ENCODE results near the gene GPR17.

DNA sequence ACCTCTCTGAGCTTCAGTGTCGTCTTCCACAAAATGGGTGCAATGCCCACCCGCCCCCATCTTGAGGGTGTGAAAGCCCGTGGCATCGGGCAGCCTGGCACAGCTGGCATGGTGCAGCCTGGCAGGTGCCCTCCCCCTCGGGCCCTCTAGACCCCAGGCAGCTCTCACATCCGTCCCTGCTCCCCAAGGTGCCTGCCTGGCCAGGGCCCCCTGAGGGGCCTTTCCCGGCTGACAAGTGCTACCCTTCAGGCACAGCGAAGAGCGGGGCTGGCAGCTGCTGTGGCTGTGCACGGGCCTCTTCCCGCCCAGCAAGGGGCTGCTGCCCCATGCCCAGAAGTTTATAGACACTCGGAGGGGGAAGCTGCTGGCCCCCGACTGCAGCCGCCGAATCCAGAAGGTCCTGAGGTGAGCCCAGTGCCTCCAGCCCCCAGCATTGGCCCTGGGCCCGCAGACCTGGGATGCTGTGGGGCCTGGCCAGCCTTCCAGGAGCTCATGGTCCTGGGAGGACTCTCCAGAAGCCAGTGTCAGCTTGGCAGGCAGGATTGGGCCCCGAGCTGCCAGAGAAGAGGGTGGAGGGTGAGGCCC lies 13.9 kb upstream of the GPR17 start:
- TF ChIP-seq, protein P1, sequence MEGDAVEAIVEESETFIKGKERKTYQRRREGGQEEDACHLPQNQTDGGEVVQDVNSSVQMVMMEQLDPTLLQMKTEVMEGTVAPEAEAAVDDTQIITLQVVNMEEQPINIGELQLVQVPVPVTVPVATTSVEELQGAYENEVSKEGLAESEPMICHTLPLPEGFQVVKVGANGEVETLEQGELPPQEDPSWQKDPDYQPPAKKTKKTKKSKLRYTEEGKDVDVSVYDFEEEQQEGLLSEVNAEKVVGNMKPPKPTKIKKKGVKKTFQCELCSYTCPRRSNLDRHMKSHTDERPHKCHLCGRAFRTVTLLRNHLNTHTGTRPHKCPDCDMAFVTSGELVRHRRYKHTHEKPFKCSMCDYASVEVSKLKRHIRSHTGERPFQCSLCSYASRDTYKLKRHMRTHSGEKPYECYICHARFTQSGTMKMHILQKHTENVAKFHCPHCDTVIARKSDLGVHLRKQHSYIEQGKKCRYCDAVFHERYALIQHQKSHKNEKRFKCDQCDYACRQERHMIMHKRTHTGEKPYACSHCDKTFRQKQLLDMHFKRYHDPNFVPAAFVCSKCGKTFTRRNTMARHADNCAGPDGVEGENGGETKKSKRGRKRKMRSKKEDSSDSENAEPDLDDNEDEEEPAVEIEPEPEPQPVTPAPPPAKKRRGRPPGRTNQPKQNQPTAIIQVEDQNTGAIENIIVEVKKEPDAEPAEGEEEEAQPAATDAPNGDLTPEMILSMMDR (IDR thresholded peaks at IDR 0.05; ENCODE audit: poor library complexity), result no peak
- TF ChIP-seq EZH2 (IDR thresholded peaks at IDR 0.05; ENCODE audit: borderline replicate concordance), result no peak
